AG20443 (cell line): ENCODE results near the gene MEF2C.
"Not testable (repeated sequence)": the region's sequence is repeated elsewhere in the genome, so short reads cannot be mapped to it uniquely, and the experiment has no call there.

ENCODE experiments used
- DNase-seq: peaks from one replicate; pipeline ENCODE4 v3.0.0; 2012; ENCODE audit warnings: low spot score, mixed read lengths

MEF2C gene

GRCh38 chr5:88798933-88799332, 84.1 kb downstream of the MEF2C start:
- not testable (repeated sequence) for DNase-seq

DNA sequence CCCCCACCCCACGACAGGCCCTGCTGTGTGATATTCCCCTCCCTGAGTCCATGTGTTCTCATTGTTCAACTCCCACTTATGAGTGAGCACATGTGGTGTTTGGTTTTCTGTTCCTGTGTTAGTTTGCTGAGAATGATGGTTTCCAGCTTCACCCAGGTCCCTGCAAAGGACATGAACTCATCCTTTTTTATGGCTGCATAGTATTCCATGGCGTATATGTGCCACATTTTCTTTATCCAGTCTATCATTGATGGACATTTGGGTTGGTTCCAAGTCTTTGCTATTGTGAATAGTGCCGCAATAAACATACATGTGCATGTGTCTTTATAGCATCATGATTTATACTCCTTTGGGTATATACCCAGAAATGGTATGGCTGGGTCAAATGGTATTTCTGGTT, 89.2 kb downstream of the MEF2C start:
- not testable (repeated sequence) for DNase-seq

- no peak for DNase-seq
These were observed 90.7 kb downstream of the MEF2C start for GRCh38 chr5:88792144-88792840.

DNA sequence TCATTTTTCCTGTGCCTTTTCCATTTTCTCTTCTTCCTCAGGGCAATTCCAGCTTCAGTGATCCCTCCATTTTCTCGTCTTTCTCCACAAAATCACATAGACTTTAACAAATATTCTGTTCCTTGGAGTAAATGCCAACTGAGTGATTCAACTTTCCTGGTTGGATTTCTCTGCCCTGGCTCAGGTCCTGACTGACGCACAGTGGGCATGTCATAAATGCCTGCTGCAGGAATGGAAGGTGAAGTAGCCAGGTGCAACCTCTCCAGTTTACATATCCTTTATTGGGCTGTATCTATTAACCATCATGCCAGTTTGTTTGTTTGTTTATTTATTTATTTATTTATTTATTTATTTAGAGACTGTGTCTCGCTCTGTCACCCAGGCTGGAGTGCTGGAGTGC, 95.1 kb downstream of the MEF2C start:
- no peak for DNase-seq

DNA sequence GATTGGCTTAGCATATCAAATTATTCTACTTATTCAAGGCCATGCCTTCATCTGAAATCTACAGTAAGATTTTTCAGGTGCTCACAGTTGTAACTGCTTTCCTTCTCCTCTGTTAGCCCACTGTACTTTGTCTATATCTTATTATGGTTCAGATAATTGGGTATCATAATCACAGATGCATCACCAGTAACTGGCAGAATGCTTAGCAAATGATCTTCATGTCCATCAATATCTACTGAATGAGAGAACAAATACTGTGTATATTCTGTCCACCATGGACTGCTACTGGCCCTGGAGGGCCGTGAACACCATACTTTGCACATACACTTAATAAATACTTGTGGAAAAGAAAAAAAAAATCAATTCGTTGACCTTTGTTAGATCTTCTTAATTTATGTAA, 96.2 kb downstream of the MEF2C start:
- DNase-seq, result no peak

- DNase-seq, result peak; percentile 69
These were observed 97.0 kb downstream of the MEF2C start for GRCh38 chr5:88785746-88786565.

- DNase-seq, result no peak
These were observed 100.4 kb downstream of the MEF2C start for GRCh38 chr5:88782571-88782970.

GRCh38 chr5:88780736-88781135, 102.2 kb downstream of the MEF2C start:
- no peak for DNase-seq

DNA sequence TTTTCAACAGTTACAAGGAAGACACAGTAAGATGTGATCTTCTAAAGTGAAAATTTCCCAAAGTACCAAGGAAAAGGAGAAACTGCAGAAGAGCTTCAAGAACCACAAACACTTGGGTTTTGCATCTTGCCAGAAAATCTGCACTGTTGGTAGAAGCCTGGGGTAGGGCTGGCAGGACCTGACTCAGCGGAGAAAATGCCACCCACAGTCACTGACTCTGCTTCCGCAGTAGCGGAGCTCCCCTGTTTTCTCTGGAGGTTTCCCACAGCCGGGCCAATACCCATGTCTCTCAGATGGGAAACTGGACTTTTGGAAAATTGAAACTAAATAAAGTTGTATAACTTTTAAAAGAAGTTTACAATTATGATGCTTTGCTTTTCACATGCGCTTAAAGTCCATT, 104.2 kb downstream of the MEF2C start:
- no peak for DNase-seq

GRCh38 chr5:88776692-88777091, 106.3 kb downstream of the MEF2C start:
- no peak for DNase-seq

GRCh38 chr5:88772831-88773230, 110.2 kb downstream of the MEF2C start:
- no peak for DNase-seq

DNA sequence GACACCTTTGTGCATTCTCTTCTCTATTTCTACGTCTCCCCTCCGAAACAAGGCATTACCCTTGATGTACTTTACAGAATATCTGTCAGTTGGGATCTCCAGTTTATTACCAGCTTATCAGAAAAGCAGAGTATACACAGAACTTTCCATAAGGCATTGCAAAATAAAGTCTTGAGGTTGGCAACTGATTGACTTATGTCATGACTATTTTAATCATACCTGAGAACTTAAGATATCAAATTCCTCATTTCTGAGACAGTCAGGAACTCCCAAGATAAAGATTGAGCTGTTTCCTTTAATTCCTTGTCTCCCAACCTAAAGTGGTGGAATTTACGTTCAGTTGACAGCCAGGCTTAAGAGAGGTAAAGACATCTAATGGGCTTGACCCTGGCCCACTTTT, 110.9 kb downstream of the MEF2C start:
- no peak for DNase-seq

DNA sequence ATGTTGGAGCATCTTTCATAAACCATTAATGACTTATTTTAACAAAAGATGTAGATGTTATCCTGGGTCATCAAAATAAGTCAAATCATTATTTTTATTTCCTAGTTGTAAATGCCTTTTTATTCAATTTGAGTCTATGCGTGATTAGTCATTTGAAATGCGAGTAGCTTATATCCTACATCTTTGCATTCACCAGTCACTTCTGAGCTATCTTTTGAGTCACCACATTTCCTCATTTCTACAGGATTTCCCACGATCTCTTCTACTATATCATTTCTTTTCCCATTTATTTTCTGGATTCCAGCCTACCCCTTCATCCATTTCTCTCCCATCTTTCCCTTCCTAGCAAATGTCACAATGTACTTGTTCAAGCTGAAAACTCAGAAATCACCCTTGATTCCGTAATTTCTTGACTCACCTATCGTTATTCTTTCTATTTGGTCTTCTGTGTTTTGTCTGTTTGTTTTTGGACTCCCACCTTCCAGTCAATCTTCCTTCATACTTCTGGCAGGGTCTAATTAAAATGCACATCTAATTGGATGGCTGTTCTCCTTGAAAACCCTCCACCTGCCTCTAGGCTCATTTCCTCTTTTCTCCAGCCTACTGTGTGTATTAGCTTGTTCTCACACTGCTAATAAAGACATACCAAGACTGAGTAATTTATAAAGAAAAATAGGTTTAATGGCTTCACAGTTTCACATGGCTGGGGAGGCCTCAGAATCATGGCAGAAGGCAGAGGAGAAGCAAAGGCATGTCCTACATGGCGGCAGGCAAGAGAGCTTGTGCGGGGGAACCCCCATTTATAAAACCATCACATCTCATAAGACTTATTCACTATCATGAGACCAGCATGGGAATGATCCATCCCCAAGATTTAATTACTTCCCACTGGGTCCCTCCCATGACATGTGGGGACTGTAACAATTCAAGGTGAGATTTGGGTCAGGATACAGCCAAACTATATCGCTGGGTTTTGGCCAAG, 112.4 kb downstream of the MEF2C start:
- DNase-seq, result no peak

GRCh38 chr5:88769165-88769564, 113.8 kb downstream of the MEF2C start:
- DNase-seq, result peak; percentile 44

GRCh38 chr5:88768411-88768810, 114.6 kb downstream of the MEF2C start:
- no peak for DNase-seq

DNA sequence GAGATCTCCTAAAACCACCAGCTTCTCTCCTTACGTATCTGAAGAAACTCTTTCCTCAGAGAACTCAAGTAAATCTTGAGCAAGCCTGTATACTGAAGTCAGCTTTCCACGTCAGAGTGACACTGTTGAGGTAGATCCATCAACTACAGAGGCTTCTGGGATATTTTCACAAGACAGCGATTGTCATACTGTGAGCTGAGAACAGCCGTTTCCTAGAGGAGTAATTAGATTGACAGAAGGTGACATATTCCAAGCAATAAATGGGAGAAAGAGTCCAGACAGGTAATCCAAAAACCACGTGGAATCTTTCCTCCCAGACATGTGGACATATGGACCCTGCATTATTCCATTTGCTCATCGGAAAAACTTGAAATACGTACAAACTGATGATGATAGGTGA, 117.2 kb downstream of the MEF2C start:
- DNase-seq, result no peak

DNA sequence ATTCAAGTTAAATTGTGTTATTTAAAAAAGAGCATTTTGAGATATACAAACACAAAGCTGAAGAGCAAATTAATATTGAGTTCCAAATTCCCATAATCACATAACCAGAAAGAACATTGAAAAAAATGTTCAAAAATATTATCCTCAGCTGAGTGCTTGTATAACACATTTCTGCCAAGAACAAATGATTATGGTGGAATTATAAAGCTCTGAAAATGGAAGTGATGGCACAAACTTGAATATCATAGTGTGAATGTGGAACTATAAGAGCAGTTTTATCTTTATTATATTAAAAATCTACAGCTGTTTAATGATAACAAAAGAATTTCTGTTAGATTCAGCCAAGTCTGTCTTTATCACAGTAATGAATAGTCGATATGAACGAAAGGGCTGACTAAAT, 117.8 kb downstream of the MEF2C start:
- no peak for DNase-seq

DNA sequence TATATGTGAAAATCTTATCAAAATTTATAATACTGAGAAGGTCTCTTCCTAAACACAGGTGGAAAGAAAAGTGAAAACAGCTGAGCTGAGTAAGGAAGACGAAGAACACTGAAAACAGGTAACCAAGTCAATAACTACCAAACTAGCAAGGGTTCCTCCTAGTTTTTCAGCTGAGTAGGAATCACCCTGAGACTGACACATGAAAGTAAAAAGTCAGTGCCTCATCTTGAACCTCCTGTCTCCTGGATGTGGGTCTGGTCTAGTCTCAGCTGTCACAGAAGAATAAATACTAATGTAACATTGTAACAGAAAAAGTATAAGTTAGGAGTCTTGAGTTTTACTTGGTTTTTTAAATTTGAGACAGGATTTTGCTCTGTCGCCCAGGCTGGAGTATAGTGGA, 121.0 kb downstream of the MEF2C start:
- no peak for DNase-seq

DNA sequence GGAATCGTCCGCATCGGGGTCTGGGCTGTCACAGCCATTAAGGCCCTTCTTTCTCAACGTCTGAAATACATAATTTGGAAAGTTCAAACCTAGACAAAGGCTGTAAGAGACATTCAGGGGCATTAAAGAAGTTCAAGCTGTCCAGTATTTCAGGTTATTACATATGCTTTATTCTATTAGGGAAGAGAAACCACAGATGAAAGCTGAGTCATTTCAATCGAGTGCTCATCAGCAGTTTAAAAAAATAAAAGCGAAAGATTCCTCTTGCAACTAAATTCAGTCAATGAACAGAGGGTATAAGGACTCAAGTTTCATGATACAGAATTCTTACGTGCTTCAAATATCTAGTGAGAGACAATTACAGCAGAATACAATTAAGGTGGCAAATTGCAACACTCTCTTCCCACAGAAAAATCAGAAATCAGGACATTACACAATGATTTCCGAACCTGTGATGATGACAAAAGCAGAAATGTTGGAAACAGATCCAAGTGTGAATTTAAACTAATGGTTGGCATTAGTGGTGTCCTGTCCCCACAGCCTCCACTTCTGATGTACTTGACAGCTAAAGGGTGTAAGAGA, 121.6 kb downstream of the MEF2C start:
- DNase-seq, result peak; percentile 26

DNA sequence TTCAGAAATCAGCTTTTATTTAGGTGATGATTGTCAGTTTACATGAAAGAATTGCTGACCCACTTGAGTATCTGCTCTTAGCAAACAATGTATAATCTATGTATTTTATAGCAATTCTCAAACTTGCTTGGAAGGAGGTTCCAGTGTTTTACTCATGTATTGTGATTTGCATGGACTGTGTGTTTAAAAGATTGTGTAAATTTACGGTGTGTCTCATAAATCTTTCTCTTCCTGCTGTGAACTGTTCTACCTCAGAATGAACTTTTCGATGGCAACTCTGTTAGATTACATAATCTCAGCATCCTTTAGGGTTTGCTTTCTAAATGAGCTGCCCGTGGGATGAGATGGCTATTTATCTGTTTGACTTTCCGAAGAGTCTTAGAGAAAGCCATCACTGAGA, 122.5 kb downstream of the MEF2C start:
- DNase-seq, result no peak

DNA sequence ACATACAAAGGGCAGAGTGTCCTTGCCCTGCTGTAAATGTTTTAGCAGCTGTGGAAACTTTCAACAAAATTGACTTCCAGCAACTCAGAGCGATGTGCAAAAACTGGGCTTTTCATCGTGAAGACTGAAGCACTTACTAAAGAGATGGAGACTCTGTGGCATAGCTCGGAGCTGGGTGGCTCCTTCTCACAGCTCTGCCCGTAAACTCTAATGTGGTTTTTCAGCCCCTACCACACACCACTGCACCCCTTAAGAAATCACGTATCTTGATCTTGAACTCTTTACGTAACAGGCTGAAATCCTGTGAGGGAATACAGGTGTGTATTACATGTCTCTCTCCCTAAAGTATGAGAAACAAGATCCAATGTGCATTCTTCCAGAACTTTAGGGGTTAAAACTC, 124.4 kb downstream of the MEF2C start:
- DNase-seq, result no peak

GRCh38 chr5:88758184-88758583, 124.8 kb downstream of the MEF2C start:
- no peak for DNase-seq
